Fibroblast of mammary gland (primary cell): Measurements from ENCODE around the gene RGL4.
"Not testable (repeated sequence)": the region's sequence is repeated elsewhere in the genome, so short reads cannot be mapped to it uniquely, and the experiment has no call there.

Experiments used
- DNase-seq: peaks from one replicate; pipeline ENCODE4 v3.0.0-alpha.2; 2010; ENCODE audit warnings: low read depth
- H3K4me3 ChIP-seq: 2 replicates; pipeline ENCODE4 v1.5.1; 2011; ENCODE audit warnings: low read depth, mild to moderate bottlenecking, low read length, moderate library complexity; ENCODE audit not compliant: control insufficient read depth
- TF ChIP-seq, protein P1 (sequence below): conservative IDR thresholded peaks from 2 replicates; pipeline ENCODE4 v1.5.1; 2011; ENCODE audit warnings: low read depth, low read length, inconsistent platforms; ENCODE audit not compliant: control insufficient read depth, insufficient read depth

The RGL4 gene

GRCh38 chr22:23720855-23721254 is 30.0 kb downstream of the RGL4 start:
- no peak for DNase-seq
- no peak overlapping the region for H3K4me3 ChIP-seq
- TF ChIP-seq, protein P1, sequence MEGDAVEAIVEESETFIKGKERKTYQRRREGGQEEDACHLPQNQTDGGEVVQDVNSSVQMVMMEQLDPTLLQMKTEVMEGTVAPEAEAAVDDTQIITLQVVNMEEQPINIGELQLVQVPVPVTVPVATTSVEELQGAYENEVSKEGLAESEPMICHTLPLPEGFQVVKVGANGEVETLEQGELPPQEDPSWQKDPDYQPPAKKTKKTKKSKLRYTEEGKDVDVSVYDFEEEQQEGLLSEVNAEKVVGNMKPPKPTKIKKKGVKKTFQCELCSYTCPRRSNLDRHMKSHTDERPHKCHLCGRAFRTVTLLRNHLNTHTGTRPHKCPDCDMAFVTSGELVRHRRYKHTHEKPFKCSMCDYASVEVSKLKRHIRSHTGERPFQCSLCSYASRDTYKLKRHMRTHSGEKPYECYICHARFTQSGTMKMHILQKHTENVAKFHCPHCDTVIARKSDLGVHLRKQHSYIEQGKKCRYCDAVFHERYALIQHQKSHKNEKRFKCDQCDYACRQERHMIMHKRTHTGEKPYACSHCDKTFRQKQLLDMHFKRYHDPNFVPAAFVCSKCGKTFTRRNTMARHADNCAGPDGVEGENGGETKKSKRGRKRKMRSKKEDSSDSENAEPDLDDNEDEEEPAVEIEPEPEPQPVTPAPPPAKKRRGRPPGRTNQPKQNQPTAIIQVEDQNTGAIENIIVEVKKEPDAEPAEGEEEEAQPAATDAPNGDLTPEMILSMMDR, result no peak

DNA sequence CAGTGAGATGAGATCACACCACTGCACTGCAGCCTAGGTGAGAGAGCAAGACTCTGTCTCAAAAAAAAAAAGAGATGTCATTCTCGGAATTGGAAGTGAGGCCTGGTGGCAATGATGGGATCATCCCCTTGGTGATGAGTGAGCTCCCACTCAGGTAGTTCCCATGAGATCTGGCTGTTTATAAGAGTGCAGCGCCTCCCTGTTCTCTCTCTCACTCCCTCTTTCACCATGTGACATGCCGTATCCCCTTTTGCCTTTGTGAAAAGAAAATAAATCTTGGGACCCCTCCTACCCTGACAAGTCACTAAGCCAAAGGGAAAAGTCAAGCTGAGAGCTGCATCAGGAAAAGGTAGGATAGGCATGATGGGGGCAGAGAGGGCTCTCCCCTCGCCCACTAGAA is 31.3 kb downstream of the RGL4 start:
- DNase-seq, result no peak
- TF ChIP-seq, protein P1, result no peak
- H3K4me3 ChIP-seq, result no peak overlapping the region

DNA sequence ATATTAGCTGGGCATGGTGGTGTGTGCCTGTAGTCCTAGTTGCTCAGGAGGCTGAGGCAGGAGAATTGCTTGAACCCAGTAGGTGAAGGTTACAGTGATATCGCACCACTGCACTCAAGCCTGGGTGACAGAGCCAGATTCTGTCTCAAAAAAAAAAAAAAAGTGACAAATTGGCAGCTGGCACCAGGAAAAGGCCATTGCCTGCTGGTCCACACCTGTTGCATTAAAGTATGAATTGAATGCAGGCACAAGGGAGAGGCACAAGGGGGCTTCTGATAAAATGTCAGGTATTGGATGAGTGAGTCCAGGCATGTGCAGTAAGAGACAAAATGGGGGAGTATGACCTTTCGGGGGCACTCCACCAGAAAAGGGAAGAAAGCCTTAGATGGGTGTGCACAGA is 31.9 kb downstream of the RGL4 start:
- H3K4me3 ChIP-seq, result no peak overlapping the region
- TF ChIP-seq, protein P1, result no peak
- DNase-seq, result no peak

- H3K4me3 ChIP-seq, DNase-seq: not testable (repeated sequence)
Observed at GRCh38 chr22:23728108-23728507, 37.3 kb downstream of the RGL4 start.

DNA sequence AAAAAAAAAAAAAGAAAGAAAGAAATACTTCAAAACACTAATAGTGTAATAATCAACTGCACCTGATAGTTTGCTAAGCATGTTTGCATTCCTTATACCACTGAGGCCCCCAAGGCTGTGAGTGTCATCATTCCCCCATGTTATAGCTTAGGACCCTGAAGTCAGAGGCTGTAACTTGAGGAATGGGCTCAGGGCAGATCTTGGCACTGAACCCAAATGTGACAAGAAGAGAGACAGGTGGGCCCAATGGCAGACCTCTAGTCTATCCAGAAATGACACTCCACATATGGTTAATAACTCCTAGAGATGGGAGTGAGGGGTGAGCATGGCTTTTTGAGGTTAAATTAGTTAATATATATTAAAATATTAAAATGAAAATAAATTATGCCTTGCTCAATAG is 46.9 kb downstream of the RGL4 start:
- no peak overlapping the region for H3K4me3 ChIP-seq
- DNase-seq, result no peak
- TF ChIP-seq, protein P1, result no peak

GRCh38 chr22:23742505-23743264 is 51.9 kb downstream of the RGL4 start:
- DNase-seq, result no peak
- no peak overlapping the region for H3K4me3 ChIP-seq
- TF ChIP-seq, protein P1, result no peak

- no peak overlapping the region for H3K4me3 ChIP-seq
- no peak for DNase-seq
- TF ChIP-seq, protein P1, result no peak
Observed at GRCh38 chr22:23743303-23743705, 52.5 kb downstream of the RGL4 start.
